Tongue (tissue), 2 donors: ENCODE measurements around the gene USP6NL. TPM values are rescaled to one million over a fixed set of nuclear protein-coding genes. Genes with fewer than 3 reads are reported as not detected.
"Not testable (repeated sequence)": the region's sequence is repeated elsewhere in the genome, so short reads cannot be mapped to it uniquely, and the experiment has no call there.

ENCODE experiments used
- DNase-seq: peaks from one replicate; pipeline ENCODE4 v3.0.0-alpha.2; 2015
- total RNA-seq: library from RNA; depleted of rRNA; stranded (reverse); fragments of >200 nt; gene quantifications from one replicate; pipeline ENCODE4 v1.2.3, GENCODE V29; 2014

The USP6NL gene
- total RNA-seq, 1 donor from 2014 or later: 15.4 TPM

DNA sequence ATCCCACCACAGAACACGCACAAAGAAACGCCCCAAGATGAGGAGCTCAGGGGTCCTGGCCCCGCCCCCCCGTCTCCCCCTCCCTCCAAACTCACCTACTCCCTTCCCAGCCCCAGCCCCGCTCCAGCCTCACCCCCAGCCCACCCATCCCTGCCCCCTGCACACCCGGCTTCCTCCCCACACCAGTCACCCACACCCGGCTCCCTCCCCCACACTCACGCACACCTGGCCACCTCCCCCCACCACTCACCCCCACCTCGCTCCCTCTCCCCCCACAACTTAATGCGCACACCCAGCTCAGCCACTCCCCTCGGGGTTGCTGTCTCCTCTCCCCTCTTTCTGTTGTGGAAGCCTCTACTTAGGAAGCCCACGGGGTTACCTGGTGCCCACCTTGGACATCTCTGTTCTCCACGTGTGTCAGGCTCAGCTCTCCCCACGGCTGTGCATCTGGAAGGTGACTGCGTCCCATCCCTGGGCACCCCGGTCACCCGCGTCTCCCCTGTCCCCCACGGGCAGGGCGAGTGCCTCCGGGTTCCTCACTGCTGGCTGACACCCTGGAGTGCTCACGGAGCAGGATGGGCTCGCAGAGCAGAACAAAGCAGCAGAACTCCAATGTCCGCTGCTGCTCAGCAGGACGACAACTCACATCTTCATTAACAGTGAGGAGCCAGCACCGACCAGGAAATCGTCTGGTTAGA lies 166.8 kb downstream of the USP6NL start:
- DNase-seq: no peak

DNA sequence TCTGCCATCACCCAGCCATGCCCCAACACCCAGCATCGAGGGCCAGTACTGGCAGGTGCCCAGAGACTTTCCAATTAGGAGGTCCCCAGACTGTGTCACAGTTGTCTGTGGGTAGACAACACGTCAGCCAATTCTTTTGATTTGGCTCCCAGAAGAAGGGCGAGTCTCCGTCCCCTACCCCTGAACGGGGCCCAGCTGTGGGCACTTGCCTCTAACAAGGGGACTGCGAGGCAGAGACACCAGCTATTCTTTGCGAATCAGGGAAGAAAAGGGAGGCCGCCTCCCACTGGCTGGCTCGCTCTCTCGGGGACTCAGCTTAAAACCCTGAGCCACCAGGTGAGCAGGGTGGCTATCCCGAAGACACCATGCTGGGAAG lies 167.3 kb downstream of the USP6NL start:
- DNase-seq: no peak

GRCh38 chr10:11443468-11444154 lies 167.8 kb downstream of the USP6NL start:
- no peak for DNase-seq

DNA sequence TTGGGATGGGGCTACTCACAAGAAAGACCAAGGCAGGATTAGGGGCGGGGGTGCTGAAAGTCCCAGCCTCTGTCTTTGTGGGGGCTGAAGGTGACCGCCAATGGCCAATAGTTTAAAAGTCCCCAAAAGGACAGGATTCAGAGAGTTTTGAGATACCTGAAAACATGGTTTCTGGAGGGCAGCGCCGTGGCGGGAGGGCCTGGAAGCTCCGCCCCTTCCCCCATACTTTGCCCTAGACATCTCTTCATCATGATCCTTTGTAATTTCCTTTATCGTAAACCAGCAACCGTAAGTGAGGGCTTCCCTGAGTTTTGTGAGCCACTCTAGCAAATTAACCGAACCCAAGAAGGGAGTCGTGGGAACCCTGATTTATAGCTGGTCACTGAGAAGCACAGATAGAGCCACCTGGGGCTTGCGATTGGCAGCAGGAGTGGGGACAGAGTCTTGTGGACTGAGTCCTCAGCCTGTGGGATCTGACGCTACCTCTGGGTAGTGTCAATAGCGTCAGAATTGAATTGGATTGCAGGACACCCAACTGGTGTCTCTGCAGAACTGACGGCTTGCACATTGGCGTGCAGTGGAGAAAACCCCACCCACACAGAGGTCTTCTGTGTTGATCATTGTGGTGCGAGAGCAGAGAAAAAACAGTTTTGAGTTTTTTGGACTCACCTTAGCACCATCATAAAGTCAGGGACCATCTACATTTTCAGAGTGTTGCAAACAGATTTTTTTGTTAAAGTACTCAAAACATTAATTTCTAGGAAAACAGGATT lies 169.3 kb downstream of the USP6NL start:
- no peak for DNase-seq

DNA sequence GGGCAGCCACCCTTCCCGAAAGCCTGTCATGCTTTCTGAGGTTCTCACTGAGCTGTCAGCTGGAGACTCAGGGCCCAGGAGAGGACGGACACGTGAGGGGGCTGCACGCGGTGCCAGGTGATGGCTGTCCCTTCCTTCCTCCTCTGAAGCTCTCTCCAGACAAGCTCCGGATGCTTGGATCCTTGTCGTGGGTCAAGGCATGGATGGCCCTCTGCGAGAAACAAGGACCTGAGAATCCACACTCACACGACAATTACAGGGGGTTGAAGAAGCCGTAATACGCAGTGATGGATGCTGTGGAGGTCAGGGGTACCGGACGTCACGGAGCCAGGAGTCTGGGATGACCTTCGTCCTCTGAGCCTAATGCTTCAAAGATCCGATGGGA lies 170.3 kb downstream of the USP6NL start:
- DNase-seq: no peak

DNA sequence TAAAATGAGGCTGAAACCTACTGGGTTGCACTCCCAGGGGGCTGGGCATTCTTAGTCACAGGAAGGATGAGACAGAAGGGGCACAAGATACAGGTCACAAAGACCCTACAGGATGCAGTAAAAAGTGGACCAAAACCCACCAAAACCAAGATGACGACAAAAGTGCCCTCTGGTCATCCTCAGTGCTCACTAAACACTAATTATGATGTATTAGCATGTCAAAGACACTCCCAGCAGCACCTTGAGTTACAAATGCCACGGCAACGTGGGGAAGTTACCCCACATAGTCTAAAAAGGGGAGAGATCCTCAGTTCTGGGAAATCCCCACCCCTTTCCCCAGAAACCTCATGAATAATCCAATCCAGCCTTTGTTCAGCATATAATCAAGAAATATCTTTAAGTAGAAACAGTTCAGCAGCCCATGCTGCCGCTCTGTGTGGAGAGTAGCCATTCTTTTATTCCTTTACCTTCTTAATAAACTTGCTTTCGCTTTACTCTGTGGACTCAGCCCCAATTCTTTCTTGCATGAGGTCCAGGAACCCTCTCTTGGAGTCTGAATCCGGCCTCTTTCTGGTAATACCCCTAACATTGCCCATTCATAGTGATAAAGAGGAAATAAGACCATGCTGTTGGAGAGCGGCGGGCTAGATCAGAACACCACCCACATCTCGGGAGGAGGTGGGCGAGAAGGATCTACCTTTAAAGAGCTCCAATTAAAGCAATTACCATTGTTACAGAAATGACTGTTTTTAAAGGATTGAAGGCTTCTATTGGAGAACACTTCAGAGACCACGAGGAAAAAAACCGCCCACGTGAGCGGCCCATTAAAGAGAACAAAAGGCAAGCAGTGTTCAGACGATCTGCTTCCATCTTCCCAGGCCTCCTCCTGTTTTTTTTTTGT lies 170.9 kb downstream of the USP6NL start:
- no peak for DNase-seq

- no peak for DNase-seq
These were observed 171.9 kb downstream of the USP6NL start for GRCh38 chr10:11439523-11440053.

- peak; percentile 87 for DNase-seq
These were observed 173.9 kb downstream of the USP6NL start for GRCh38 chr10:11437391-11438142.

GRCh38 chr10:11436445-11436844 lies 175.0 kb downstream of the USP6NL start:
- DNase-seq: not testable (repeated sequence)

DNA sequence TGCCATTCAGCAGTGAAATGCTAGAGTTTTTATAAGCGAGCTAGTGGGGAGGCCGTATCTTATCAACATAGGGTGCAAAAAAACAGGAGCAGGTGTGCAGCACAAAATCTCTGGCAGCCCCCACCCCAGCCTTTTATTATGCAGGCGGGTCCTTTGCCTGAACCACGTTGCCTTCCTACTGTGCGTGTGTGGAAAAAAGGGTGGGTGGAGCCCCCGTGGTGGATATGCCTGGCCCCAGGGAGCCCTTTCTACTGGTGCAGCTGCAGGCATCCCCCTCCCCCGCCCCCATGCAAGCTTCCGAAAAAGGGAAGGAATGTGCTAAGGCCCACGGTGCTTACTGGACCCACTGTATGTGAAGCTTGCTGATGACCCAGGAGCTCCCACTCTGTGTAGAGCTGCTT lies 175.9 kb downstream of the USP6NL start:
- no peak for DNase-seq

GRCh38 chr10:11434324-11434723 lies 177.1 kb downstream of the USP6NL start:
- no peak for DNase-seq

DNA sequence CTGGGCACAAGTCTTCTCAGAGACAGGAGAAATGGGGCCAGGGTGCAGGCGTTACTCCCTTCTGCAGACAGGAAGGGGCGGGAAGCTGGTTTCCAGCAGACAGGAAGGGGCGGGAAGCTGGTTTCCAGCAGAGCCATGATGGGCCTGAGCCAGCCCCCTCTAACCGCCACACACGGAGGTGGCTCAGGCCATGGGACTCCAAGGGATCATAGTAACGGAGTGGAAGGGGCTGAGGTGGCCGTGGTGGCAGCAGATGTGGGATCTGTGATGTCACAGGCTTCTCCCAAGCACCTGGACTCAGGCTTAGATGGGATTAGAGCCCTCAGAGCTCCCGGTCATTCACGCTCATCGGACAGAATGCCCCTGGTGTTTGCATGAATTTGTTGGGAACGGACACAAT lies 177.8 kb downstream of the USP6NL start:
- no peak for DNase-seq

GRCh38 chr10:11431216-11431555 lies 180.3 kb downstream of the USP6NL start:
- no peak for DNase-seq

DNA sequence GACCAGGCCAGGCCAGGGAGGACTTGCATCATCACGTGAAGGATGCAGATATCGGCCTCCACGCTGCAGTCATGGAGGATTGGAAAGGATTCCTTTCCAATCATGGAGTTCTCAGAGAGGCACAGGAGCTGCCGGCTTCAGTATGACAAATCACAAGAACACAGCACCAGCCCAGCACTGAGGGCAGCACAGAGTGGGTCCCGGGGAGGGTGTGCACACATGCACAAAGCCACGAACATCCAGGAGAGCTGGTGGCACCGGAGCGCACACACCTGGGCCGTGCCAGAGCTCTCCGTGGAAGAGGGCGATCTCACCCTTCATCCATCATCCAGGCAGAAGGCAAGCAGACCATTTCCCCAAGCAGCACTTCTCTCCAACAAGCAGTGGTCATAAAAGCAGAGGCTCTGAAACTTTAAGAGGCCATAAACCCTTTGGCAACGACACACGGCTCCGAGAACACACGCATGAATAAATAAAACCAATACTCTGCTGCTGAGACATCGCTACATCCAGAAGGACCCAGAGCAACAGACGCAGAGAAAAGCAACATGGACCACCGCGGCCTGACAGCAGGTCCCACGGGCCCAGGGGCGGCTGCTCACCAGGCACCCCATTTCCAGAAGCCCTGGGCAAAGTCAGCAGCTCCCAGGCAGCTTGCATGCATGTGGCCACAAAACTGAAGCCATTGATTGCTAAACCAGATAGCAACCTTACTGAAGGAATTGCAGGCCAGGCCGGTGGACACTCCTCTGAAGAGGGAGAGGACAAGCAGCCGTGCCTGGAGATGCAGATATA lies 180.8 kb downstream of the USP6NL start:
- DNase-seq: no peak

- DNase-seq: no peak
These were observed 181.9 kb downstream of the USP6NL start for GRCh38 chr10:11429439-11430052.

DNA sequence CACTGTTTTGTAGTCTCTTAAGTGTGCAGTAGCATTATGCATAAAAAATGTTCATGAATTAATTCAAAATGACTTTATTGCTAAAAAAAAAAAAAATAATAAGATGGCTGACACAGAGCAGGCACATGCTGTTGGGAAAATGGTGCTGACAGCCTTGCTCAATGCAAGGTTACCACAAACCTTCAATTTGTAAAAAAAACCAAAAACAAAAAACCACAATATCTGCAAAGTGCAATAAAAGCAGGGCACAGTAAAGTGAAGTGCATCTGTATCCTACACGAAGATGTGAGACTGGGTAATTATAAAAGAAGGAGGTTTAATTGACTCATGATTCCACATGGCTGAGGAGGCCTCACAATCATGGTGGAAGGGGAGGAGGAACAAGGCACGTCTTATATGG lies 185.8 kb downstream of the USP6NL start:
- DNase-seq: no peak

DNA sequence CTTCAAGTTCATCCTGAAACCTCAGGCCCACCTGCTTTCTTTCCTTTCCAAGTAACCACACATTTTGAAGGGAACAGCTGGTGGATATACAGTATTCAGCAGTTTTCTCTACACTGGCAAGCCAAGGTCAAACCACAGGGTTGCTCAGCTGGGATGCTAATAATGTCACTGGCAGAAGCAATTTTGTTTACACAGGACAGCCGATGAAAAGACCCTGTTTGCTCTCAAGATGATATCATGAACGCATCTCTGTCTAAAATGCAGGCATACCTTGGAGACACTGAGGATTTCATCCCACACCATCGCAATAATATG lies 186.2 kb downstream of the USP6NL start:
- DNase-seq: peak; percentile 47

- peak; percentile 68 for DNase-seq
These were observed 186.8 kb downstream of the USP6NL start for GRCh38 chr10:11424456-11425295.

- no peak for DNase-seq
These were observed 194.5 kb downstream of the USP6NL start for GRCh38 chr10:11416974-11417373.
